Skeletal muscle tissue (tissue), 4 donors: Measurements from ENCODE around the gene PHLDB3. TPM values are rescaled to one million over a fixed set of nuclear protein-coding genes. Genes with fewer than 3 reads are reported as not detected.

ENCODE experiments used
- H3K27ac ChIP-seq: one replicate; pipeline ENCODE4 v1.7.0; 2013; ENCODE audit warnings: mild to moderate bottlenecking, low read depth, low read length, inconsistent platforms
- H3K27me3 ChIP-seq, 3 donors: one replicate each; pipeline ENCODE4 v1.7.0; 2013; ENCODE audit warnings: low read length in 3 of 3; ENCODE audit not compliant: control insufficient read depth in 3 of 3, insufficient read depth in 3 of 3
- H3K36me3 ChIP-seq, 3 donors: one replicate each; pipeline ENCODE4 v1.7.0; 2013; ENCODE audit warnings: low read length in 3 of 3; ENCODE audit not compliant: control insufficient read depth in 3 of 3, insufficient read depth in 3 of 3
- H3K4me1 ChIP-seq, 3 donors: one replicate each; pipeline ENCODE4 v1.7.0; 2013; ENCODE audit warnings: low read length in 3 of 3, mild to moderate bottlenecking in 3 of 3; ENCODE audit not compliant: control insufficient read depth in 3 of 3, insufficient read depth in 3 of 3
- H3K4me3 ChIP-seq, 3 donors: one replicate each; pipeline ENCODE4 v1.7.0; 2013; ENCODE audit warnings: low read length in 3 of 3
- H3K9ac ChIP-seq, 3 donors: one replicate each; pipeline ENCODE4 v1.7.0; 2013; ENCODE audit warnings: low read length in 3 of 3, mild to moderate bottlenecking in 3 of 3, moderate library complexity in 2 of 3, low read depth in 1 of 3
- H3K9me3 ChIP-seq, 3 donors: one replicate each; pipeline ENCODE4 v1.7.0; 2013; ENCODE audit warnings: low read length in 3 of 3; ENCODE audit not compliant: control insufficient read depth in 3 of 3
- total RNA-seq: library from RNA; depleted of rRNA; stranded (reverse); fragments of >200 nt; gene quantifications from one replicate; pipeline ENCODE4 v1.2.3, GENCODE V29; 2014
- donor health status: Osteomylitis.

PHLDB3 gene
- total RNA-seq, 1 donor from 2014 or later, result 4.7 TPM

- Histone ChIP-seq H3K27me3 (peaks cover 13 to 35% (median 24%) of the 10 kb centered on the region in 3 donors), H3K27ac (peak overlapping the region; percentile 54), H3K9me3 (no peaks in the 10 kb centered on the region), H3K4me3 (peak overlapping the region; percentile 67 to 87 (median 84)), H3K4me1 (peaks cover 13 to 18% (median 14%) of the 10 kb centered on the region in 3 donors), H3K9ac (peak overlapping the region in 2 of 3 donors; percentile 28 to 66), H3K36me3 (no peaks in the 10 kb centered on the region)
These were observed 40.3 kb downstream of the PHLDB3 start for GRCh38 chr19:43464134-43464775.

DNA sequence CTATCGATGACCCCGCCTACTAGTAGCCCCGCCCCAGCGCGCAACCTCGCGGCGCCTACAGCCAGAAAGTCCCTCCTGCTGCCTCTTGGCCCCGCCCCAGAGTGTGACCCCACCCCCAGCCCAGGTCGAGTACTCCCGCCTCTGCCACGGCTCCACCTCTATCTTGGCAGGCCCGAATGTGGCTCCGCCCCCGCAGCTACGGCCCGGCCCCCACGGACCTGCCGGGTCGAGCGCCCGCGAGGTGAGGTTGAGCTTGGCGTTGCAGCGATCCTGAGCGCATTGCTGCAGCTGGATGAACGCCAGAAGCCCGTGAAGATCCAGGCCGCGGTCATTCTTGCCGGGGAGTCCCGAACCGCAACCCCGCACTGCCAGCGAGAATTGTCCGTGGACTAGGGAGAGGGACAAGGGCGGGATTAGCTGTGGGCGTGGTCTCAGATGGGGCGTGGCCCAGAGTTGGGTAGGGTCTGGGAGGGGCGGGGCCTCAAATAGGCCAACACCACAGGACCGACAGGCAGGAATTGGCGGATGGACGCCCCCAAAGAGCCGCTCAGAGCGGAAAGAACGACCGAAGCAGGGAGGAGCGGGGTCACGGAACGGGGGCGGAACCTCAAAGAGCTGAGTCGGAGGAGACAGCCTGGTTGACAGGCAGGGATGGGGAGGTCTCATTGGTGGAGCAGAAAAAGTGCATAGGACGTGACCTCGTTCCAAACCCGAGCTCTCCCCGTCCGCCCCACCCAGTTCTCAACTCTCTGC is 41.0 kb downstream of the PHLDB3 start:
- Histone ChIP-seq H3K9ac (peak overlapping the region in 2 of 3 donors; percentile 28 to 66), H3K27me3 (peaks cover 13 to 35% (median 24%) of the 10 kb centered on the region in 3 donors), H3K9me3 (no peaks in the 10 kb centered on the region), H3K4me3 (peak overlapping the region; percentile 67 to 87 (median 84)), H3K4me1 (peaks cover 13 to 18% (median 14%) of the 10 kb centered on the region in 3 donors), H3K27ac (peak overlapping the region; percentile 54), H3K36me3 (no peaks in the 10 kb centered on the region)

DNA sequence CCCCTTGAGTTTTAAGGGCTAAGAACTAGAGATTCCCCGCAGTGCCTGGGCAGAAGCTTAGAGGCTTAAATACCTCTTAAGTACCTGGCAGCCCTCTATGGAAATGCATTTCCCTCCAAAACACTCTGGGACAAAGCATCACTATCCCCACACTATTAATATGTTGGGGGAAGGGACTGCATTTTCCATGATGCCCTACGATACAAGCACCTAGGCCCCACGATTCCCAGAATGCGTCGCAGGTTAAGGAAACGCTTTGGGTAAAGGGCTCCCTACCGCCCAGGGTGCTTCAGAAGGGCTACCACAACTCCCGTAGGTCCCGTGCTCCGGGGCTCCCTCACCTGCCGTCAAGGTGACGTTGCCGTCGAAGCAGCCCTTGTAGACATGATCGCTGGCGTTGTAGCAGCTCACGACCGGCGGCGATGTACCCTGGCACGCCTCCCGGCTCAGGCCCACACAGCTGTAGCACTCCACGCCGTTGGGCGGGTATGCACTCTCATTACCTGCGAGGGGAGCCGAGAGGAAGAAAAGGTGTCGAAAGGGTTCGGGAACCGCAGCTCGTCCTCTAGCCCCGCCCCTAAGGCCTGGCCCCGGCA is 41.7 kb downstream of the PHLDB3 start:
- Histone ChIP-seq H3K4me3 (peak overlapping the region; percentile 67 to 87 (median 84)), H3K27me3 (peaks cover 13 to 35% (median 24%) of the 10 kb centered on the region in 3 donors), H3K9ac (peak overlapping the region in 1 of 3 donors; percentile 23), H3K4me1 (peaks cover 13 to 18% (median 14%) of the 10 kb centered on the region in 3 donors), H3K9me3 (no peaks in the 10 kb centered on the region), H3K27ac (no peak overlapping the region), H3K36me3 (no peaks in the 10 kb centered on the region)

GRCh38 chr19:43462383-43462782 is 42.2 kb downstream of the PHLDB3 start:
- Histone ChIP-seq H3K9ac (no peak overlapping the region), H3K27ac (no peak overlapping the region), H3K27me3 (peaks cover 13 to 35% (median 24%) of the 10 kb centered on the region in 3 donors), H3K4me1 (peaks cover 13 to 18% (median 14%) of the 10 kb centered on the region in 3 donors), H3K4me3 (no peak overlapping the region), H3K36me3 (no peaks in the 10 kb centered on the region), H3K9me3 (no peaks in the 10 kb centered on the region)

GRCh38 chr19:43461303-43461702 is 43.2 kb downstream of the PHLDB3 start:
- Histone ChIP-seq H3K27ac (no peak overlapping the region), H3K9ac (no peak overlapping the region)

DNA sequence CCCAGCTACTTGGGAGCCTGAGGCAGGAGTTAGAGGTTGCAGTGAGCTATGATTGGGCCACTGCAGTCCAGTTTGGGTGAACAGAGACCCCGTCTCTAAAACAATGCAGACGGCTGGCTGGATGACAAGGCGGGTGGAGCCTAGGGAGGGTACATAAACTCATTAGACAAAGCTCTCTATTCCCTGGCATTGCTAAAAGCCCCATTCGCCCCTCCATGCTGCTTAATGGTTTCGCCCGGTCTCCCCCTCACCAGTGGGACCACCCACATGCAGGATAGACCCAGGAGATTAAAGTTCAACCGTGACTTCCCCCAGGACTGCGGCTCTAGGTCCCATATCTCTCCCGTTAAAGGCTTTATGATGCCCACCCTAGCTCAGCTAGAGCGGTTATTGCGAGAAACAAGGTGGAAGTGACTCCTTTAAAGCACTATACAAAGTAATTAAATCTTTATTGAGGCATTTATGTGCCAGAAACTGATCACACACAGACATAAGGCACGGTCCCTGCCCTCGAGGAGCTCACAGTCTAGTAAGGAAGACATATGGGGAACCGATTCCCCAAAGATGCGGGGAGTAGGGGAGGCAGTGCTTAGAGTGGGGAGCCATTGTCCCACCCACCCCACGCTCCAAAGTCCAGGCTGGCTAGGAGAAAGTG is 44.1 kb downstream of the PHLDB3 start:
- Histone ChIP-seq H3K4me1 (peaks cover 13 to 18% (median 14%) of the 10 kb centered on the region in 3 donors), H3K4me3 (no peak overlapping the region), H3K27me3 (peaks cover 7 to 23% (median 16%) of the 10 kb centered on the region in 3 donors), H3K9me3 (no peaks in the 10 kb centered on the region), H3K27ac (no peak overlapping the region), H3K9ac (no peak overlapping the region), H3K36me3 (no peaks in the 10 kb centered on the region)

More at GRCh38 chr19:43461303-43461702, 43.2 kb downstream of the PHLDB3 start:
- peaks cover 13 to 31% (median 24%) of the 10 kb centered on the region in 3 donors for H3K27me3 ChIP-seq
- no peak overlapping the region for H3K4me3 ChIP-seq
- peaks cover 13 to 18% (median 14%) of the 10 kb centered on the region in 3 donors for H3K4me1 ChIP-seq
- no peaks in the 10 kb centered on the region for H3K9me3 ChIP-seq
- H3K36me3 ChIP-seq, result no peaks in the 10 kb centered on the region

GRCh38 chr19:43457809-43458208 is 46.7 kb downstream of the PHLDB3 start:
- no peak overlapping the region for H3K9ac ChIP-seq
- no peaks in the 10 kb centered on the region for H3K9me3 ChIP-seq
- peaks cover 0 to 1% (median under 1%) of the 10 kb centered on the region in 3 donors for H3K27me3 ChIP-seq
- H3K36me3 ChIP-seq, result no peaks in the 10 kb centered on the region
- no peak overlapping the region for H3K27ac ChIP-seq
- H3K4me3 ChIP-seq, result no peak overlapping the region
- peaks cover under 1 to 1% (median under 1%) of the 10 kb centered on the region in 3 donors for H3K4me1 ChIP-seq

DNA sequence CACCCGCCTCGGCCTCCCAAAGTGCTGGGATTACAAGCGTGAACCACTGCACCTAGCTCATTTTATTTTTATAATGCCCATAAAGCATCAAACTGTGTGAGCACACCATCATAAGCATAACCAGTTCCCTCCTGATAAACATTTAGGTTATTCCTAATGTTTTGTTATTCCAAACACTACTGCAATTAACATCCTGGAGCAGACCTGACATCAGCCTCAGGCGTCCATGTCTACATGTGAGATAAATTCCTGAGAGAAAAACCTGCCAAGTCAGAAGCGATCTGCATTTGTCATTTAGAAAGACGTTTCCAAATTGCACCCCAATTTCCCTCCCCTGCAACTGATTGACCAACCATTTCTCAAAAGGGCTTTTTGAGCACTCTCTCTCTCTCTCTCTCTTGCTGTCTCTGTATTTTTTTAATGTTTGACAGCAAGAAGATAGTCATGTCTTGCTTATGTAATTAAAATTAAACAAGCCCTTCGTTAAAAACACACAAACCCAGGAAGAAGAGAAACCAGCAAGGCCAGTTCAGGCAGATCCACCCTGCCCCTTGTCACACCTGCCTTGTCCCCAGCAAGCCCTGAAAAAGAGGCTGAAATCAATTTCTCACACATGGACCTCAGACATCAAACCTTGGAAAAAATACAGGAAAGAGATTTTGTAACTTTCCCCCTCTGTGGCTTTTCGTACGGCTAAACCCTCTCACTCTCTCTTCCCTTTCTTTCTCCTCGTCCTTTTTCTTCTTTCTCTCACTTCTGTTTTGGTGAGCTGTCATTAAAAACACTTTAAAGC is 49.0 kb downstream of the PHLDB3 start:
- H3K27me3 ChIP-seq, result no peaks in the 10 kb centered on the region
- no peak overlapping the region for H3K27ac ChIP-seq
- H3K4me3 ChIP-seq, result no peak overlapping the region
- no peaks in the 10 kb centered on the region for H3K36me3 ChIP-seq
- H3K9ac ChIP-seq, result no peak overlapping the region
- H3K4me1 ChIP-seq, result peaks cover 0 to 2% (median 0%) of the 10 kb centered on the region in 3 donors
- H3K9me3 ChIP-seq, result no peaks in the 10 kb centered on the region

DNA sequence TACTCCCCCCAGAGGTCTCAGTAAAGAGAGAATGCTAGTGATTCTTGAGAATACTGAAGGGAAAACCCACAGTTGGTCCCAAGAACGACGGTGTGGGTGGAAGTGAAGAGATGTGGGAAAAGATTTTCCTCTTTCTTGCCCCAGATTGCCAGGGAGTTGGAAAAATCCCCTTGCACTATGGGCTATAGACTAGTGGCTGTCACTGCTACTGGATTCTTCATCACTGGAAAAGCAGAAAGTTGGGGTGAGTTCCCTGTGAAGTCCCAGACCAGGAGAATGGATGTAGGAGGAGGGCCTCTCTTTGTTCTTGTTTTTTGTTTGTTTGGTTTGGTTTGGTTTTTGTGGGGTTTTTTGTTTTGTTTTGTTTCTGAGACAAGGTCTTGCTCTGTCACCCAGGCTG is 50.5 kb downstream of the PHLDB3 start:
- Histone ChIP-seq H3K27ac (no peak overlapping the region), H3K9me3 (no peaks in the 10 kb centered on the region), H3K4me1 (peaks cover 0 to 2% (median 0%) of the 10 kb centered on the region in 3 donors), H3K4me3 (no peak overlapping the region), H3K36me3 (no peaks in the 10 kb centered on the region), H3K9ac (no peak overlapping the region), H3K27me3 (no peaks in the 10 kb centered on the region)
